SK-N-SH (cell line): ENCODE results near the gene TMEM54. TPM values are rescaled to one million over a fixed set of nuclear protein-coding genes. Genes with fewer than 3 reads are reported as not detected.

Source experiments
- CTCF ChIA-PET: fragments of 300-600, 350-600 bp; formaldehyde crosslinking; extraction: SDS; loops from one replicate; lab custom pipeline; 2021; lab: Yijun Ruan, JAX
- POLR2A ChIA-PET: fragments of 350-600 bp; sonication (Branson Sonifier 250); formaldehyde crosslinking; extraction: SDS; loops from one replicate; lab custom pipeline; 2020; ENCODE audit warnings: antibody characterized with exemption, inconsistent platforms; lab: Yijun Ruan, JAX
- DNase-seq: peaks from one replicate; pipeline ENCODE4 v3.0.0; 2012
- H2AFZ ChIP-seq: fragments of 200-600 bp; sonication (generic); 2 replicates; pipeline ENCODE4 v1.8.1; 2016; ENCODE audit warnings: antibody characterized with exemption, mild to moderate bottlenecking, low read depth
- H3F3A ChIP-seq: fragments of 200-600 bp; sonication (generic); replicated peaks from 2 replicates; pipeline ENCODE3; 2016; ENCODE audit warnings: antibody characterized with exemption, mild to moderate bottlenecking; ENCODE audit not compliant: insufficient read depth
- H3K27ac ChIP-seq, 2 experiments: fragments of 200-500 bp in 1 of 2; fragments of 200-600 bp in 1 of 2; sonication (Bioruptor generic) in 1 of 2; sonication (generic), shearing (Covaris generic) in 1 of 2; 2 replicates each; pipeline versions ENCODE4 v1.5.1 to v1.6.1; 2014 to 2016; ENCODE audit warnings: low read depth in 2 of 2, inconsistent platforms in 1 of 2, low read length in 1 of 2, mild to moderate bottlenecking in 1 of 2, mixed read lengths in 1 of 2
- H3K27me3 ChIP-seq: fragments of 200-600 bp; sonication (generic), shearing (Covaris generic); 2 replicates; pipeline ENCODE4 v1.6.1; 2016; ENCODE audit warnings: mixed run types; ENCODE audit not compliant: insufficient read depth
- H3K36me3 ChIP-seq, 2 experiments: fragments of 200-500 bp in 1 of 2; fragments of 200-600 bp in 1 of 2; sonication (Bioruptor generic) in 1 of 2; sonication (generic) in 1 of 2; replicated peaks in 1 of 2; 2 replicates each; pipeline versions ENCODE3 to v1.5.1; 2014 to 2016; ENCODE audit warnings: low read length in 1 of 2, mild to moderate bottlenecking in 1 of 2; ENCODE audit not compliant: insufficient read depth in 2 of 2, control insufficient read depth in 1 of 2
- H3K4me1 ChIP-seq, 2 experiments: fragments of 200-500 bp in 1 of 2; fragments of 200-600 bp in 1 of 2; sonication (Bioruptor generic) in 1 of 2; sonication (generic), shearing (Covaris generic) in 1 of 2; 2 replicates each; pipeline versions ENCODE4 v1.5.1 to v1.6.1; 2014 to 2016; ENCODE audit warnings: low read depth in 1 of 2, low read length in 1 of 2, mixed run types in 1 of 2; ENCODE audit not compliant: insufficient read depth in 2 of 2, control insufficient read depth in 1 of 2
- H3K4me2 ChIP-seq: fragments of 200-600 bp; sonication (generic), shearing (Covaris generic); 2 replicates; pipeline ENCODE4 v1.6.1; 2017; ENCODE audit warnings: mixed run types
- H3K4me3 ChIP-seq, 2 experiments: fragments of 200-500 bp in 1 of 2; fragments of 200-600 bp in 1 of 2; sonication (Bioruptor generic) in 1 of 2; sonication (generic), shearing (Covaris generic) in 1 of 2; 2 replicates each; pipeline versions ENCODE4 v1.5.1 to v1.8.1; 2014 to 2016; ENCODE audit warnings: low read depth in 2 of 2, inconsistent platforms in 1 of 2, low read length in 1 of 2, mild to moderate bottlenecking in 1 of 2, mixed read lengths in 1 of 2, moderate library complexity in 1 of 2
- H3K79me2 ChIP-seq: fragments of 200-600 bp; sonication (generic); 2 replicates; pipeline ENCODE4 v1.8.1; 2017; ENCODE audit warnings: mild to moderate bottlenecking; ENCODE audit not compliant: insufficient read depth
- H3K9ac ChIP-seq: fragments of 200-600 bp; sonication (generic); 2 replicates; pipeline ENCODE4 v1.6.1; 2017; ENCODE audit warnings: mixed run types
- H3K9me2 ChIP-seq: fragments of 200-600 bp; sonication (generic); 2 replicates; pipeline ENCODE4 v1.6.1; 2017; ENCODE audit warnings: mixed run types
- H3K9me3 ChIP-seq: fragments of 200-600 bp; sonication (generic); 2 replicates; pipeline ENCODE4 v1.6.1; 2017; ENCODE audit warnings: mixed run types, mild to moderate bottlenecking, moderate library complexity
- H4K20me1 ChIP-seq: fragments of 200-600 bp; sonication (generic); 2 replicates; pipeline ENCODE4 v1.6.1; 2017; ENCODE audit warnings: mild to moderate bottlenecking, mixed run types; ENCODE audit not compliant: insufficient read depth
- CHD2 ChIP-seq: fragments of 150-350 bp; IDR thresholded peaks from 2 replicates; pipeline ENCODE4 v1.6.1; 2018; ENCODE audit warnings: low read length; ENCODE audit not compliant: partially characterized antibody
- ELF1 ChIP-seq: IDR thresholded peaks from 2 replicates; pipeline ENCODE4 v1.4.0; 2012
- FOSL2 ChIP-seq: IDR thresholded peaks from 2 replicates; pipeline ENCODE4 v1.4.0; 2012; ENCODE audit warnings: low read depth, mild to moderate bottlenecking, moderate library complexity, borderline replicate concordance
- FOXM1 ChIP-seq: IDR thresholded peaks from 2 replicates; pipeline ENCODE4 v1.4.0; 2012; ENCODE audit warnings: low read depth, mild to moderate bottlenecking
- GATA2 ChIP-seq: sonication (generic); formaldehyde crosslinking; IDR thresholded peaks from 2 replicates; pipeline ENCODE4 v1.5.0; 2020; ENCODE audit warnings: mild to moderate bottlenecking, missing genetic modification reagents
- IRF3 ChIP-seq: fragments of 150-350 bp; IDR thresholded peaks from 2 replicates; pipeline ENCODE4 v1.6.1; 2016; ENCODE audit warnings: mild to moderate bottlenecking, low read depth, low read length
- JUND ChIP-seq: IDR thresholded peaks from 2 replicates; pipeline ENCODE4 v1.4.0; 2012
- MAX ChIP-seq: IDR thresholded peaks from 2 replicates; pipeline ENCODE4 v1.4.0; 2012; ENCODE audit warnings: low read depth
- MEF2A ChIP-seq: IDR thresholded peaks from 2 replicates; pipeline ENCODE4 v1.4.0; 2012; ENCODE audit warnings: low read depth, borderline replicate concordance
- NRF1 ChIP-seq: IDR thresholded peaks from 2 replicates; pipeline ENCODE4 v1.6.1; 2012; ENCODE audit warnings: low read depth, mild to moderate bottlenecking, low read length
- POLR2AphosphoS5 ChIP-seq: IDR thresholded peaks from 2 replicates; pipeline ENCODE4 v1.6.1; 2012; ENCODE audit warnings: low read depth, low read length
- RAD21 ChIP-seq: IDR thresholded peaks from 2 replicates; pipeline ENCODE4 v1.6.1; 2012; ENCODE audit warnings: mild to moderate bottlenecking, low read length
- REST ChIP-seq: IDR thresholded peaks from 2 replicates; pipeline ENCODE4 v1.6.1; 2012; ENCODE audit warnings: mild to moderate bottlenecking, low read depth, low read length, moderate library complexity
- RXRA ChIP-seq: IDR thresholded peaks from 2 replicates; pipeline ENCODE4 v1.4.0; 2012; ENCODE audit warnings: low read depth, mild to moderate bottlenecking, borderline replicate concordance
- SMC3 ChIP-seq: IDR thresholded peaks from 2 replicates; pipeline ENCODE4 v1.6.1; 2012; ENCODE audit warnings: low read depth, low read length, improper control_type of control experiment
- TAF1 ChIP-seq: IDR thresholded peaks from 2 replicates; pipeline ENCODE4 v1.6.1; 2012; ENCODE audit warnings: low read depth, mild to moderate bottlenecking, low read length, moderate library complexity, borderline replicate concordance
- TEAD4 ChIP-seq: IDR thresholded peaks from 2 replicates; pipeline ENCODE4 v1.4.0; 2012; ENCODE audit warnings: mild to moderate bottlenecking, borderline replicate concordance; ENCODE audit not compliant: insufficient read depth
- WGBS: methylation state at CpG from one replicate; pipeline ENCODE4 v1.1.6; 2017; ENCODE audit warnings: low lambda C conversion rate; 5-methylcytosine and 5-hydroxymethylcytosine counted together
- polyA plus RNA-seq, 3 experiments: library from polyadenylated mRNA; depleted of rRNA; stranded (reverse); fragments of >200 nt; gene quantifications; 2 replicates each; pipeline ENCODE4 v1.2.3, GENCODE V29; 2012

The TMEM54 gene
- polyA plus RNA-seq, 1 of the 3 experiments (the other 2 are of a cell fraction) = 66.6 TPM

DNA sequence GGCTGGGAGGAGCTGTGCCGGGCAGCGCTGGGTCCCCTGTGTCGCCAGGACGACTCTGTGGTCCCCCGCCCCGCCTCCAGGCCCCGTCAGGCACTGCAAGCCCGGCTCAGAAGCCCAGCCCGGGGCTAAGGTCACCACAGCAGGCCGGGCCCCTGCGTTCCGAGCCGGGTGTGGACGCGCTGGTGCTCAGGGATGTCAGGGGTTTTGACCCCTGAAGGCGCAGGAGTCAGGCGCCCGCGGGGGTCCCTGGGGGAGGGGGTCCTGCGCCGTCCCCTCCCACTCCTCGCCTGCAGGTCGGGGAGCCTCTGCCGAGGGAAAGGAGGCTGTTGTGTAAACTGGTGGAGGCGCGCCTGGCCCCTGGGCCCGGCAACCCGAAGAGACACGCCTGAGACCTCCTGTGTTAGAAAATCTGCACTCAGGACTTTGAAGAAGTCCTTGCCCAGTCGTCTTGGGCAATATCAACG is 23.7 kb upstream of the TMEM54 start:
- Histone ChIP-seq H2AFZ (no peak overlapping the region), H3K4me2 (no peak overlapping the region)
- POLR2A ChIA-PET = no interaction called here

GRCh38 chr1:32920833-32921232 is 19.6 kb upstream of the TMEM54 start:
- H3K79me2 ChIP-seq = no peaks in the 10 kb centered on the region
- no peak overlapping the region for H2AFZ ChIP-seq
- no peak for DNase-seq
- H3K9ac ChIP-seq = no peak overlapping the region
- no peak overlapping the region for H3K4me2 ChIP-seq
- WGBS = 96% methylated on average over 4 of the region's 7 CpGs
- no peak overlapping the region for H3K4me3 ChIP-seq
- H3K4me1 ChIP-seq = peaks cover 0 to 11% of the 10 kb centered on the region in 2 experiments; a peak in 1 of 4 replicates
- H4K20me1 ChIP-seq = no peaks in the 10 kb centered on the region
- no peaks in the 10 kb centered on the region for H3K36me3 ChIP-seq
- H3K27me3 ChIP-seq = no peaks in the 10 kb centered on the region
- H3K27ac ChIP-seq = no peak overlapping the region
- H3K9me3 ChIP-seq = no peaks in the 10 kb centered on the region
- peaks cover 7% of the 10 kb centered on the region for H3F3A ChIP-seq
- H3K9me2 ChIP-seq = no peaks in the 10 kb centered on the region
- ChIA-PET CTCF (interaction anchor here (0.8 to 2.7 kb wide), 6 partner anchors 13 to 165 kb away, joined by 3 to 12 read pairs (median 4); partner anchors contain the start of gene TMEM54), POLR2A (no interaction called here)
- TF ChIP-seq FOXM1 = no peak
- TF ChIP-seq CHD2 = no peak
- no peak for TF ChIP-seq NRF1
- TF ChIP-seq ELF1 = no peak
- TF ChIP-seq TAF1 = no peak
- TF ChIP-seq IRF3 = no peak
- TF ChIP-seq SMC3 = no peak
- no peak for TF ChIP-seq GATA2
- no peak for TF ChIP-seq REST

More for the DNA sequence above, 23.7 kb upstream of the TMEM54 start:
- Histone ChIP-seq H4K20me1 (no peaks in the 10 kb centered on the region), H3K9ac (no peak overlapping the region), H3K27me3 (no peaks in the 10 kb centered on the region), H3K36me3 (no peaks in the 10 kb centered on the region), H3K4me3 (no peak overlapping the region), H3K27ac (no peak overlapping the region), H3F3A (peaks cover 5% of the 10 kb centered on the region), H3K79me2 (no peaks in the 10 kb centered on the region), H3K9me3 (no peaks in the 10 kb centered on the region), H3K9me2 (no peaks in the 10 kb centered on the region), H3K4me1 (peaks cover 0 to 6% of the 10 kb centered on the region in 2 experiments; a peak in 1 of 4 replicates)
- DNase-seq = no peak
- 67% methylated on average over 17 of the region's 31 CpGs for WGBS
- CTCF ChIA-PET = interaction anchor here (1.2 kb wide), 1 partner anchor 20 kb away, joined by 3 read pairs; no protein-coding TSS in a partner anchor
- TF ChIP-seq NRF1 = no peak
- TF ChIP-seq TEAD4 = no peak
- TF ChIP-seq RXRA = no peak
- no peak for TF ChIP-seq REST
- no peak for TF ChIP-seq RAD21
- TF ChIP-seq POLR2AphosphoS5 = no peak
- TF ChIP-seq MAX = no peak
- no peak for TF ChIP-seq MEF2A
- TF ChIP-seq GATA2 = no peak
- no peak for TF ChIP-seq JUND
- TF ChIP-seq FOSL2 = no peak
